Ishikawa (cell line): ENCODE results near the gene ADAM19.

Source experiments
- CEBPB ChIP-seq: IDR thresholded peaks from 2 replicates; pipeline ENCODE4 v1.6.1; 2012
- CREB1 ChIP-seq: IDR thresholded peaks from 2 replicates; pipeline ENCODE4 v1.6.1; 2012; ENCODE audit warnings: low read depth
- EGR1 ChIP-seq: IDR thresholded peaks from 2 replicates; pipeline ENCODE4 v1.6.1; 2012
- EP300 ChIP-seq: IDR thresholded peaks from 2 replicates; pipeline ENCODE4 v1.6.1; 2012; ENCODE audit warnings: borderline replicate concordance
- FOXM1 ChIP-seq: IDR thresholded peaks from 2 replicates; pipeline ENCODE4 v1.6.1; 2012; ENCODE audit warnings: low read depth, borderline replicate concordance
- NFIC ChIP-seq: IDR thresholded peaks from 2 replicates; pipeline ENCODE4 v1.6.1; 2012
- RAD21 ChIP-seq: IDR thresholded peaks from 2 replicates; pipeline ENCODE4 v1.6.1; 2012; ENCODE audit warnings: low read depth
- TAF1 ChIP-seq: IDR thresholded peaks from 2 replicates; pipeline ENCODE4 v1.6.1; 2012; ENCODE audit warnings: low read depth, mild to moderate bottlenecking
- TCF12 ChIP-seq: IDR thresholded peaks from 2 replicates; pipeline ENCODE4 v1.6.1; 2012; ENCODE audit warnings: low read depth
- TEAD4 ChIP-seq: IDR thresholded peaks from 2 replicates; pipeline ENCODE4 v1.6.1; 2012
- YY1 ChIP-seq: IDR thresholded peaks from 2 replicates; pipeline ENCODE4 v1.6.1; 2012; ENCODE audit warnings: low read depth
- ZBTB7A ChIP-seq: IDR thresholded peaks from 2 replicates; pipeline ENCODE4 v1.6.1; 2012; ENCODE audit warnings: low read depth
- TF ChIP-seq, protein P1 (sequence below): IDR thresholded peaks from 2 replicates; pipeline ENCODE4 v1.6.1; 2012
- TF ChIP-seq, protein P2 (sequence below): IDR thresholded peaks from 2 replicates; pipeline ENCODE4 v1.6.1; 2012; ENCODE audit warnings: low read depth, mild to moderate bottlenecking
- TF ChIP-seq, protein P3 (sequence below): IDR thresholded peaks from 2 replicates; pipeline ENCODE4 v1.6.1; 2012

Gene ADAM19

DNA sequence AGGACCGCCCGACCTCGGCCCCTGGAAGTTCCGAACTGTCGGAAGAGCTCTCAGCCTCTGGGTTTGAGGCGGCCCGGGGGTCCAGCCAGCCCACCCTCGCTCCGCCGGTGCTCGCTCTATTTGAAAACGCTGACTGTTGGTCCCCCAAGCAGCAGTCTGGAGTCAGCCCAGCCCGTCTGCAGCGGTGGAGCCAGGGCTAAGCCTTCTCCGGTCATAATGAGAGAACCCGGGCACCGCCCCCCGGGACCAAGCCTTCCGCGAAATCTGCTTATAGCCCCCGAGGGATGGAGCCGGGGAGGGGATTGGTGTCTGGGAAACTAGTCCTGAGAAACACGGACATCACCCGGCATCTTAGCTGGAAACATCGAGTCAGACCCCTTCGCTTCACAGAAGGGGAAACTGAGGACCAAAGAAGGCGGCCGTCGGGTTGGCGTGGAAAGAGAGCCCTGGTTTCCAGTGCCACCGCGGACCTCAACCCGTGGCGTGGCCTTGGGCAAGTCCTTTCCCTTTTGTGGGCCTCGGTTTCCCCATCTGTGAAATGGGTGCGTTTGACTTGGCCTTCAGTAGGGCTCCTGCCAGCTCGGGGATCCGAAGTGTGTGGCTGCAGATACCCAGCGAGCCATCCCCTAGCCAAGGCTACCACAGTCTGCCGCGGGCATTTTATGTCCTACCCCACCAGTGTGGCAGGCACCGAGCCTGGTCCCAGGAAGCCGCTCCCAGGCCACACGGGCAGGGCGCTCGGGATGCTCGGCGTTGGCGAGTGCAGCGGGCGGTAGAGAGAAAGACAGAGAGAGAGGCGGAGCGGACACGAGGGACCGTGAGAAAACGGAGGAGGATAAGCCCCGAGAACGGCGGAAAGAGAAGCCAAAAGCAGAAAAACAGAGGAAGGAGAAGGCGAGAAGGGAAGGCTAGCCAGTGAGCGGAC, 857 bp downstream of the ADAM19 start:
- TF ChIP-seq TAF1, result peak; percentile 31; the same call in 1 of the 2 replicates
- TF ChIP-seq, protein P1, sequence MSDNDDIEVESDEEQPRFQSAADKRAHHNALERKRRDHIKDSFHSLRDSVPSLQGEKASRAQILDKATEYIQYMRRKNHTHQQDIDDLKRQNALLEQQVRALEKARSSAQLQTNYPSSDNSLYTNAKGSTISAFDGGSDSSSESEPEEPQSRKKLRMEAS, result peak; percentile 39
- no peak for TF ChIP-seq RAD21

DNA sequence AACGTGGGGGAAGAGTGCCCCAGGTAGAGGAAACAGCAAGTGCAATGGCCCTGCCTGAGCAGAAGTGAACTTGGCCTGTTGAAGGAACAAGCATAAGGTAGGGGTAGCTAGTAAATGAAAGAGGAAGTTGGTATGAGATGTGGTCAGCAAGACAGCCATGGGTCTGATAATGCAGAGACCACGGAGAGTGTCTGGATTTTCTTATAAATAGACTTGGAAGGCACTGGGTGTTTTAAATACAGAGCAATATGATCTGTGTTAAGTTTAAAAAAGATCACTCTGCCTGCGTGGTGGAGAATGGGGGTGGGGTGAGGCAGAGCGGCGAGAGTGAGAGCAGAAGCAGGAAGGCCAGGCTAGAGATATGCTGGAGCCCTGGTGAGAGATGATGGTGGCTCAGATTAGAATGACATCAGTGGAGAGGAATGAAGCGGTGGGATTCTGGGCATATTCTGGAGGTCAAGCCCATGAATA, 4.2 kb downstream of the ADAM19 start:
- TF ChIP-seq ZBTB7A, result no peak
- TF ChIP-seq TAF1, result no peak
- no peak for TF ChIP-seq NFIC
- no peak for TF ChIP-seq CEBPB
- no peak for TF ChIP-seq EP300
- TF ChIP-seq FOXM1, result no peak

DNA sequence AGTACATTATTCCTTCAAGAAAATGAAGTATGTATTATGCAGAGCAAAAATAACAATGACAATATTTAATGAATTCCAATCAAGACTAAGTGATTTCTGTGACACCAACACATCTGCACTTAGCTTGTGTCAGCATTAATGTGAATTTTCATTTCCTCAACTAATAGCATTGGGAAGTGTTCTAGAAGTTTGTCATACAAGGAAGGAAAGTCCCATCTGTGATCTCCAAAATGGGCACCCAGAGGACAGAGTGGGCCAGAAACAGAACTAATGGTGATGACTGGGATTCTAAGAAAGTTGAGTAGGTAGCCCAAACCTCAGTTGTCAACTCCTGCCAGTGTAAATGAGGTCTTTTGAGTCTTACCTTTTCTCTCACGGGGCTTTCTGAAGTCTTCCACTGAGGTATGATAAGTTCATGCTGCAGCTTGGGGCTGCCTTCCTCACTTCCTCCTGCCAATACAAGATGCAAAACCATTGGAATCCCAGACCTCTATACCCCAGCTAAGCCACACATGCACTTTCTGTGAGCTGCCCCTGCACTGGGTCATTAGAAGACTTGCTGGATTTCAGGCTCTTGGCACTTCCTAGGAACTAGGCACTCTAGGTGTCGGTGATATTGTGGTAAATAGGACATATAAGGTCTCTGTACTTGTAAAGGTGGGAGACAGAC, 4.9 kb downstream of the ADAM19 start:
- TF ChIP-seq TAF1 (no peak), NFIC (no peak), TCF12 (no peak), EGR1 (no peak), TEAD4 (no peak), CEBPB (no peak), CREB1 (no peak), FOXM1 (no peak), EP300 (no peak), YY1 (no peak)
- TF ChIP-seq, protein P2, sequence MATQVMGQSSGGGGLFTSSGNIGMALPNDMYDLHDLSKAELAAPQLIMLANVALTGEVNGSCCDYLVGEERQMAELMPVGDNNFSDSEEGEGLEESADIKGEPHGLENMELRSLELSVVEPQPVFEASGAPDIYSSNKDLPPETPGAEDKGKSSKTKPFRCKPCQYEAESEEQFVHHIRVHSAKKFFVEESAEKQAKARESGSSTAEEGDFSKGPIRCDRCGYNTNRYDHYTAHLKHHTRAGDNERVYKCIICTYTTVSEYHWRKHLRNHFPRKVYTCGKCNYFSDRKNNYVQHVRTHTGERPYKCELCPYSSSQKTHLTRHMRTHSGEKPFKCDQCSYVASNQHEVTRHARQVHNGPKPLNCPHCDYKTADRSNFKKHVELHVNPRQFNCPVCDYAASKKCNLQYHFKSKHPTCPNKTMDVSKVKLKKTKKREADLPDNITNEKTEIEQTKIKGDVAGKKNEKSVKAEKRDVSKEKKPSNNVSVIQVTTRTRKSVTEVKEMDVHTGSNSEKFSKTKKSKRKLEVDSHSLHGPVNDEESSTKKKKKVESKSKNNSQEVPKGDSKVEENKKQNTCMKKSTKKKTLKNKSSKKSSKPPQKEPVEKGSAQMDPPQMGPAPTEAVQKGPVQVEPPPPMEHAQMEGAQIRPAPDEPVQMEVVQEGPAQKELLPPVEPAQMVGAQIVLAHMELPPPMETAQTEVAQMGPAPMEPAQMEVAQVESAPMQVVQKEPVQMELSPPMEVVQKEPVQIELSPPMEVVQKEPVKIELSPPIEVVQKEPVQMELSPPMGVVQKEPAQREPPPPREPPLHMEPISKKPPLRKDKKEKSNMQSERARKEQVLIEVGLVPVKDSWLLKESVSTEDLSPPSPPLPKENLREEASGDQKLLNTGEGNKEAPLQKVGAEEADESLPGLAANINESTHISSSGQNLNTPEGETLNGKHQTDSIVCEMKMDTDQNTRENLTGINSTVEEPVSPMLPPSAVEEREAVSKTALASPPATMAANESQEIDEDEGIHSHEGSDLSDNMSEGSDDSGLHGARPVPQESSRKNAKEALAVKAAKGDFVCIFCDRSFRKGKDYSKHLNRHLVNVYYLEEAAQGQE, result no peak
- TF ChIP-seq, protein P3, sequence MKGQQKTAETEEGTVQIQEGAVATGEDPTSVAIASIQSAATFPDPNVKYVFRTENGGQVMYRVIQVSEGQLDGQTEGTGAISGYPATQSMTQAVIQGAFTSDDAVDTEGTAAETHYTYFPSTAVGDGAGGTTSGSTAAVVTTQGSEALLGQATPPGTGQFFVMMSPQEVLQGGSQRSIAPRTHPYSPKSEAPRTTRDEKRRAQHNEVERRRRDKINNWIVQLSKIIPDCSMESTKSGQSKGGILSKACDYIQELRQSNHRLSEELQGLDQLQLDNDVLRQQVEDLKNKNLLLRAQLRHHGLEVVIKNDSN, result no peak
- TF ChIP-seq, protein P1, result no peak

DNA sequence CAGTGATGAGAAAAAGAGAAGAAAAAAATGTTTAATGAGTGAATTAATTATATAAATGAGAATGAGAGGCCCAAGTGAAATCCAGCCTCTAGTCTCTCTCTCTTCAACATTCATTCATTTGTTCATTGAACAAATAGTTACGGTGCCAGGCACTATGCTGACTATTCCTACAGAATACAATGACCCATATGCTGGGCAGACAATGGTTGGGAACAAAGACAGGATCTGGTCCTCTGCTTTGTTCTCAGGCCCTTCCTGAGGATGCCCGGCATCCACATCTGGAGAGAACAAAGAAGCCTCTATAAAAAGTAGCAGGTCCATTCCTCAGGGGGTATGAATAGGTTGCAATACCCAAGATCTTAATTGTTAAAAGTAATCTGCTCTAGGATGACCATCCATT, 6.9 kb downstream of the ADAM19 start:
- TF ChIP-seq EP300 (no peak), ZBTB7A (no peak), NFIC (no peak), EGR1 (no peak), TAF1 (no peak), RAD21 (no peak), FOXM1 (no peak), TCF12 (no peak), CEBPB (no peak)
- TF ChIP-seq, protein P2, result no peak
- TF ChIP-seq, protein P1, result no peak

DNA sequence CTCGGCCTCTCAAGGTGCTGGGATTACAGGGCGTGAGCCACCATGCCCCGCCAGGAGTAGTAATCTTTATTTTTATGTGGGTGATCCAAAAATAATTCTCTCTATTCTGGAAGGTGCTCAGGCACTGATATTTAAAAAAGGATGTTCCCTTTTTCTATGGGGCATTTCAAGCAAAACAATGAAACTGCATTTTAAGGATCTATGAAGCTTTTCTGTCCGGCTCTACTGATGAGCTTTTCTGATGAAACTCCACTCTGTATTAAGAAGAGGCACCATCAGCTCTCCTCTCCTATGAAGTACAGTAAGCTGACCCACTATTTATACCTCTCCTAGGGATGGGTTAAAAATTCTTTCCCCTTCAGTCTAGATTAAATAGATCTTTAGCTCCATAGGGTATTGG, 7.4 kb downstream of the ADAM19 start:
- TF ChIP-seq YY1, result no peak
- no peak for TF ChIP-seq TCF12
- TF ChIP-seq CREB1, result no peak
- no peak for TF ChIP-seq CEBPB
- TF ChIP-seq ZBTB7A, result no peak
- TF ChIP-seq, protein P3, result no peak
- TF ChIP-seq FOXM1, result no peak
- TF ChIP-seq EGR1, result no peak
